NCI-H2029 (cell line): Measurements from ENCODE around the gene ARHGDIB.

Experiments
- DNase-seq: peaks from one replicate; lab custom pipeline; 2025; lab: John Stamatoyannopoulos, UW

Gene ARHGDIB

DNA sequence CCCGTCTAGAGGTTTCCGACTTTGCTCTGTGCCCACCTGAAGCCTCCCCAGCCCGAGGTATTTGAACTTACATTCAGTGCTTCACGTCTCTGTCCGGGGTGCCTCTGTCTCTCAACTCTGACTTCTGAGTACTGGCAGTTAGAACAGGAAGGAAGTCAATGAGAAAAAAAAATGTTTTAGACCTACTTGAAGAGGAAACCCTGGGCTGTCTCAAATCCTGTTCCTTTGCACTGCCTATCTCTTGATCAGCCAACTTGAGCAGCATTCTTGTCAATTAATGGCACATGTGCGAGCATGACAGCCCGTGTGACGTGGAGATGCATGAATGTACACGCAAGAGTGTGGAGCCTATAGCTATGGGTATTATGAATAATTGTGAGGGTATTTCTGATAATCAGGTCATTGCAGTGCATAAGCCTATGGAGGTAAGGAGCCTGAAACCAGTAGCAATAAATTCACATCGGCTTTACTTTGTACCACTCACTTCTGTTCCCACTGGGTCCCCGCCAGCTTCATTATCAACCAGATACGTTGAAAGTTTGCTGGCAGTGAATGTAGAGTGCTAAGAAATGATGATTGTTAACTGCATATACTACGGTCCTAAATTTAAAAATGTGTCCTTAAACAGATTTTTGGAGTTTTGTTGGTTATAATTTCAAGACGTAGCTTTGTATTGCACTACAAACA is at the start of gene ARHGDIB:
ARHGDIB (minus strand) TSS at position 136 of the 687 bp plus-strand sequence. CDS start 10,889 bp downstream, outside the sequence.
- no peak for DNase-seq

- no peak for DNase-seq
Measured at GRCh38 chr12:15011162-15011561, 49.8 kb upstream of the ARHGDIB start.

- no peak for DNase-seq
Measured at GRCh38 chr12:15007551-15007950, 46.1 kb upstream of the ARHGDIB start.

GRCh38 chr12:15005064-15005463 is 43.7 kb upstream of the ARHGDIB start:
- no peak for DNase-seq

GRCh38 chr12:15004421-15004820 is 43.0 kb upstream of the ARHGDIB start:
- no peak for DNase-seq

GRCh38 chr12:15001733-15002382 is 40.5 kb upstream of the ARHGDIB start:
- DNase-seq, result no peak

GRCh38 chr12:15000575-15000974 is 39.2 kb upstream of the ARHGDIB start:
- DNase-seq, result no peak

DNA sequence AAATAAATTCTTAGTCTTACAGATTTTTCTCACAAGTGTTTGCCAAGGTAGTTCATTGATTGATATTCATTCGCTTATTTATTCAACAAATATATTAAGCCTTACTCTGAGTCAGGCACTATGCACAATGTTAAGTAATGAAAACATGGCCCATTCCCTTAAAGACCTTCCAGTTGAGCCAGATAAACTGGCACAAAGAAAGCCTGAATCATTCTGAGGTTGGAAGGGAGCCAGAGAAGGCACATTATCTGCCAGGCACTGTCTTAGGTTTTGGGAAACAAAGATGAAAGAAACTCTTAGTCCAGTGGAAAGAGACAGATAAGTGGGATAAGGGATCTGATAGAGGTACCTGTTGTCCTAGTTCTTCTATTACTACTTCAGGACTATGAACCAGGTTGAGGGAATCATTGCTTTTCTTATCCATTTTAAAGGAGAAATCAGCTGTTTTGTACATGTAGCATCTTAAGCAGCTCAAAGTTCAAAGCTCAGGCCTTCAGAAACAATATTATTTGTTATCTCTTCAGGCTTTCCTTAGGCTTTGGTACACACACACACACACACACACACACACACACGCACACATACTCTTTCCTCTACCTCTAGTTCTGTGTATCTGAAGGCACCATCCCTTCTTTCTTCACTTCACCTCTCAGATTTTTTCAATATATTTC is 38.4 kb upstream of the ARHGDIB start:
- DNase-seq, result no peak

DNA sequence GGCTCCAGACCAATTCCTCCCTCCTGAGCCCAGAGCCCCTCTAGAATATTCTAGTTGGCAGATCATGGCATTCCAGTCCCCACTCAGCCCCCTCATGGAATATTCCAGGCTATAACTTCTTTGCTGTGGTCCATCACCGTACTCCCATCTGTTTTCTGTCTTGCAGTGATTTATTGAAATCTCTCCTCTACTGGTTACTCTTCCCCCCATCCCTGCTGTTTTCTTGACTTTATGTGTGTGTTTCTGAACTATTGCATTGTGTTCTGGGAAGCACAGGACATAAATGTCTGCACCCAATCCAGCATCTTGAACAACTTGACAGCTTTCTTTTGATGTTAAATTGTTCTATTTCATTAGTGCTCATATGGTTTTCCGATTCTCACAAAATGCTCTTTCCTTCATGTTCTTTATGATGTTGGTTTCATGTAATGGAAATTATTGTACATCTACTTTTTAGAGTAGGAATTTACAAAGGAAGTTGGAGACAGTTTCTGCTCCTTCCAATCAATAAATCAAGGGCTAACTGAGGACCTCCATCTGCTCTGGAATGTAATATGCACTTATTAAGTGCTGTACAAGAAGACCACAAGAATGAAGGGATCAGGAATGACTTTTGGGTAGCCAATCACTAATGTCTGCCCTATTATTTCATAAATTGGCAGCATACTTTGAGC is 37.8 kb upstream of the ARHGDIB start:
- DNase-seq, result no peak

- no peak for DNase-seq
Measured at GRCh38 chr12:14997998-14998397, 36.6 kb upstream of the ARHGDIB start.

DNA sequence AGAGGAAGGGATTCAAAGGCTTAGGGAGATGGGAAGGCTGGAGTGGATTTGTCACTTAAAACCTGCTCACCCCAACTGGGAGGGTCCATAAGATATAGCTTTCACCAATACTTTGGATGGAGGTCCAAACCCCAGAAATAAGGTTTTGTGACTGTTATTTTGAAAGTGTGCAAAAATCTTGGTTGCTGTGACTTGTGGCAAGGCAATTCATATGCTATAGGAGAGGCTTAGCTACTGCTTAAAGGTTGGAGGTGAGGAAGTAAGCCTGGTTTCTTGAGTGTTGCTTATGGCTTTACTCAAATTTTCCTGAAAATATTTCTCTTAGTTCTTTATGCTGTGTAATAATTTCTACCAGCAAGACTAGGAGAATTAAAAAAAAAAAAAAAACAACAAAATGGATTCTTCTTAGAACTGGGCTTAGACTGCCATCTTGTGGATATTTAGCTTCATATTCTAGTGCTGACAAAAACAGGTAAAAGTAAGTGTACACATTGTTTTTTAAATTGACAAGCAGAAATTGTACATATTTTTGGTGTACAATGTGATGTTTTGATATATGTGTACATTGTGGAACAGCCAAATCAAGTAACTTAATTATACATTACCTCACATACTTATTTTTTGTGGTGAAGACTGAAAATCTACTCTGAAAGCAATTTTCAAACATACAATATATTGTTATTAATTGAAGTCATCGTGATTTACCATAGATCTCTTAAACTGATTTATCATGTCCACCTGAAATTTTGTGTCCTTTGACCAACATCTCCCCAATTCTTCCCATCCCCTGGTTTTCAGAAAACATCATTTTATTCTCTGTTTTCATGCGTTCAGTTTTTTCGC is 34.4 kb upstream of the ARHGDIB start:
- peak; percentile 47 for DNase-seq

GRCh38 chr12:14994610-14995009 is 33.2 kb upstream of the ARHGDIB start:
- no peak for DNase-seq

DNA sequence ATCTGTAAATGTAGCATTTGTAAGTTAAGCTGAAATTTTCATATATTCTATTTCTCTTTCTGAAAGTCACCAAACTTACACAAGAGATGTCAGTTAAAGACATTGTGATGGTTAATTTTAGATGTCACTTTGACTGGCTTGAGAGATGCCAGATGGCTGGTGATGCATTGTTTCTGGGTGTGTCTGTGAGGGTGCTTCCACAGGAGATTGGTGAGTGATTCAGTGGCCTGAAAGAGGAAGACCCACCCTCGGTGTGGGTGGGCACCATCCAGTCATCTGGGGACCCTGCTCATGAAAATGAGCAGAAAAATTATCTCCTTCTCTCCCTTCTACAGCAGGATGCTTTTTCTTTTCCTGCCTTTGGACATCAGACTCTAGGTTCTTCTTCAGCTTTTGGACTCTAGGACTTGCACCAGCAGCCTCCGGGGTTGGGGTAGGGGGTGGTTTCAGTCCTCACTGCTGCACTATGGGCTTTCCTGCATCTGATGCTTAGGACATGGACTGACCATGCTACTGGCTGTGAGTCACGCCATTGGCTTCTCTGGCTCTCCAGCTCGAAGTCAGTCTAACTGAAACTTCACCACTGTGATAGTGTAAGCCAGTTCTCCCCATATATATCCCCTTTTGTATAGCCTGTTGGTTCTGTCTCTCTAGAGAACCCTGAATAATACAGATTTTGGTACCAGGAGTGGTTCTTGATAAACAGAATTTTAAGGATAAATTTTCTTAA is 32.3 kb upstream of the ARHGDIB start:
- no peak for DNase-seq

GRCh38 chr12:14993117-14993516 is 31.7 kb upstream of the ARHGDIB start:
- DNase-seq, result no peak

DNA sequence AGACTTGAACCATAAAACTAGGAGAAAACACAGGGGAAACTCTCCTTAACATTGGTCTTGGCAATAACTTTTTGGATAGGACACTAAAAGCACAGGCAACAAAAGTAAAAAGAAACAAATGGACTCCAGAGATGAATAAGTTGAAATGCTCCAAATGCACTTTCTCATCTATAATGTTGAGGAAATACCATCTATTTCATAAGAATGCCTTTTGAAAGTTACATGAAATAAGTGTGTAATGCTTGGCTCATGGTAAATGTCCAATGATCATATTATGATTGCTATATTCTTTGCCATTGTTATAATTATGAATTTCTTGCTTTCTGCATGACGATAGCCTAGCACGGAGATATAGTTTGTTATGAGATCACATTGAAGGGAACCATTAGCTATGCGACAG is 31.3 kb upstream of the ARHGDIB start:
- no peak for DNase-seq

DNA sequence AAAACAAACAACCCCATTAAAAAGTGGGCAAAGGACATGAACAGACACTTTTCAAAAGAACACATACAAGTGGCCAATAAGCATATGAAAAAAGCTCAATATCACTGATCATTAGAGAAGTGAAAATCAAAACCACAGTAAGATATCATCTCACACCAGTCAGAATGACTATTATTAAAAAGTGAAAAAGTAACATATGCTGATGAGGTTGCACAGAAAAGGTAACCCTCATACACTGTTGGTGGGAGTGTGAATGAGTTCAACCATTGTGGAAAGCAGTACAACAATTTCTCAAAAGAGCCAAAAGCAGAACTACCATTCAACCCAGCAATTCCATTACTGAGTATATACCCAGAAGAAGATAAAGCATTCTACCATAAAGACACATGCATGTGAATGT is 29.7 kb upstream of the ARHGDIB start:
- DNase-seq, result no peak

DNA sequence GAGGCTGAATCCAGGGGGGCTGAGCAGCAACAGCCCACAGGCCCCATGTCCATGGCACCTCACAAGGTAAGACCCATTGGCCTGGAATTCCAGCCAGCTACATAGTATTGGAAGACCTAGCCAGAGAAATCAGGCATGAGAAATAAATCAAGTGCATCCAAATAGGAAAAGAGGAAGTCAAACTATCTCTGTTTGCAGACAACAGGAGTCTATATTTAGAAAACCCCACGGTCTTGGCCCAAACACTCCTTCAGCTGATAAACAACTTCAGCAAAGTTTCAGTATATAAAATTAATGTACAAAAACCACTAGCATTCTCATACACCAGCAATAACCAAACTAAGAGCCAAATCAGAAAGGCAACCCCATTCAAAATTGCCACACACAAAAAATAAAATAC is 28.4 kb upstream of the ARHGDIB start:
- no peak for DNase-seq

GRCh38 chr12:14988035-14988434 is 26.6 kb upstream of the ARHGDIB start:
- no peak for DNase-seq

DNA sequence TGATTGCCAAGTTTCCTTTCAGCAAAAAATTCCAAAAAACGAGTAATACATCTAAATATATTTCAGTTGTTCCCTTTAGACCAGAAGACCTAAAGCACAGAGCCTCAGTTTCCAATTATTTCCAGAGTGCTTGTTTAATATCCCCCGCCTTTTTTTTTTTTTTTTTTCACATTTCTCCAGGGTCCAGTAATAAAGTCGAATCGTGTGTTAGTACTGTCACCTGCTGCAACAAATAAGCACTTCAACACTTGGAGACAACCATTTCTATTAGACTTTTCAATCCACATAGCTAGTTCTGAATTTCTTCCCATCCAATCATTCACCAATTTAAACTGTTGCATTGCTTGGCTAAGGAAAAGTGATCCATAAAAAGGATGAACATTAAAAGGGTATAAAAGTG is 25.0 kb upstream of the ARHGDIB start:
- DNase-seq, result no peak

GRCh38 chr12:14984766-14985285 is 23.4 kb upstream of the ARHGDIB start:
- DNase-seq, result no peak

- no peak for DNase-seq
Measured at GRCh38 chr12:14984036-14984435, 22.6 kb upstream of the ARHGDIB start.
